B cell (primary cell): ENCODE results near the gene ZDHHC12. TPM values are rescaled to one million over a fixed set of nuclear protein-coding genes. Genes with fewer than 3 reads are reported as not detected.

Experiments used
- ATAC-seq: fragments of 200-7000 bp; cut with Tn5 transposase; one replicate; pipeline ENCODE4 v1.10.0; 2021; ENCODE audit warnings: low read depth, mild to moderate bottlenecking, moderate number of reproducible peaks, moderate library complexity
- CTCF ChIA-PET: fragments of 350-600 bp; sonication (Branson Sonifier 250); formaldehyde crosslinking; loops from one replicate; lab custom pipeline; 2021; ENCODE audit warnings: antibody characterized with exemption, inconsistent platforms; lab: Charles Lee
- POLR2A ChIA-PET: fragments of 350-600 bp; sonication (Branson Sonifier 250); formaldehyde crosslinking; loops from one replicate; lab custom pipeline; 2021; ENCODE audit warnings: antibody characterized with exemption; lab: Charles Lee
- DNase-seq: peaks from one replicate; pipeline ENCODE4 v3.0.0; 2013
- H2AFZ ChIP-seq: 2 replicates; pipeline ENCODE4 v1.6.1; 2012; ENCODE audit warnings: mild to moderate bottlenecking, low read depth, low read length; ENCODE audit not compliant: insufficient read depth, poor library complexity, severe bottlenecking
- H3K27ac ChIP-seq, 2 donors: 1 replicate in 1 of 2; 2 replicates in 1 of 2; pipeline ENCODE4 v1.5.1; 2012 to 2013; ENCODE audit warnings: low read length in 2 of 2, mild to moderate bottlenecking in 2 of 2, moderate library complexity in 1 of 2
- H3K27me3 ChIP-seq, 4 experiments: fragments of 200-600 bp in 1 of 4; sonication (generic) in 1 of 4; replicated peaks in 1 of 4; 1 replicate in 2 of 4; 2 replicates in 2 of 4; pipeline versions ENCODE4 v1.6.1 to v1.7.0; 2013 to 2016; ENCODE audit warnings: low read length in 3 of 4, mild to moderate bottlenecking in 2 of 4, mixed read lengths in 1 of 4, moderate library complexity in 1 of 4; ENCODE audit not compliant: insufficient read depth in 4 of 4, control insufficient read depth in 3 of 4; ENCODE audit errors: control extremely low read depth in 1 of 4
- H3K36me3 ChIP-seq, 2 experiments: replicated peaks in 1 of 2; 1 replicate in 1 of 2; 2 replicates in 1 of 2; pipeline versions ENCODE4 v1.6.1 to v1.7.1; 2013; ENCODE audit warnings: low read length in 1 of 2; ENCODE audit not compliant: insufficient read depth in 2 of 2, control insufficient read depth in 1 of 2; ENCODE audit errors: control extremely low read depth in 1 of 2, extremely low read depth in 1 of 2
- H3K4me1 ChIP-seq, 2 donors: fragments of 200-600 bp in 1 of 2; sonication (generic) in 1 of 2; 1 replicate in 1 of 2; 2 replicates in 1 of 2; pipeline versions ENCODE4 v1.5.1 to v1.6.1; 2013 to 2017; ENCODE audit warnings: low read length in 2 of 2; ENCODE audit not compliant: control insufficient read depth in 2 of 2, insufficient read depth in 2 of 2
- H3K4me2 ChIP-seq: replicated peaks from 2 replicates; pipeline ENCODE3; 2012; ENCODE audit warnings: mild to moderate bottlenecking, low read depth, low read length; ENCODE audit not compliant: poor library complexity, severe bottlenecking
- H3K4me3 ChIP-seq, 5 experiments: fragments of 200-600 bp in 1 of 5; sonication (generic) in 1 of 5; 1 replicate in 3 of 5; 2 replicates in 2 of 5; pipeline versions ENCODE4 v1.5.1 to v1.7.0; 2011 to 2016; ENCODE audit warnings: low read length in 4 of 5, mild to moderate bottlenecking in 4 of 5, low read depth in 2 of 5, control low read depth in 1 of 5, moderate library complexity in 1 of 5; ENCODE audit not compliant: insufficient read depth in 1 of 5; ENCODE audit errors: control extremely low read depth in 1 of 5, extremely low read depth in 1 of 5
- H3K79me2 ChIP-seq: fragments of 200-600 bp; sonication (generic); one replicate; pipeline ENCODE4 v1.6.0; 2016; ENCODE audit warnings: low read length; ENCODE audit not compliant: control insufficient read depth, insufficient read depth
- H3K9ac ChIP-seq: fragments of 200-600 bp; sonication (generic); 2 replicates; pipeline ENCODE4 v1.6.1; 2017; ENCODE audit warnings: mild to moderate bottlenecking, low read length, moderate library complexity
- H3K9me3 ChIP-seq, 3 donors: one replicate each; pipeline versions ENCODE4 v1.6.1 to v1.7.1; 2013; ENCODE audit warnings: low read length in 2 of 3; ENCODE audit not compliant: control insufficient read depth in 2 of 3, insufficient read depth in 1 of 3; ENCODE audit errors: control extremely low read depth in 1 of 3
- H4K20me1 ChIP-seq: 2 replicates; pipeline ENCODE4 v1.6.0; 2012; ENCODE audit warnings: mild to moderate bottlenecking, low read length; ENCODE audit not compliant: insufficient read depth, control insufficient read depth, poor library complexity, severe bottlenecking
- H3K27ac Mint-ChIP-seq: one replicate; pipeline ENCODE4 v1.8.0; 2021; ENCODE audit warnings: mixed read lengths
- H3K27me3 Mint-ChIP-seq: one replicate; pipeline ENCODE4 v1.8.0; 2021; ENCODE audit warnings: mixed read lengths
- H3K4me1 Mint-ChIP-seq: one replicate; pipeline ENCODE4 v1.8.0; 2021; ENCODE audit warnings: mixed read lengths
- H3K4me3 Mint-ChIP-seq: one replicate; pipeline ENCODE4 v1.8.0; 2021; ENCODE audit warnings: mixed read lengths
- H3K9me3 Mint-ChIP-seq: one replicate; pipeline ENCODE4 v1.8.0; 2022; ENCODE audit warnings: mixed read lengths; ENCODE audit not compliant: insufficient read depth
- CTCF ChIP-seq: fragments of 200-600 bp; IDR thresholded peaks from one replicate; pipeline ENCODE4 v1.8.0; 2022; ENCODE audit warnings: antibody characterized with exemption, mild to moderate bottlenecking
- EZH2 ChIP-seq: IDR thresholded peaks from 2 replicates; pipeline ENCODE4 v1.6.1; 2012; ENCODE audit warnings: borderline replicate concordance, low read depth, mild to moderate bottlenecking, moderate library complexity, low read length; ENCODE audit not compliant: insufficient read depth, poor library complexity, severe bottlenecking
- WGBS: methylation state at CpG from one replicate; pipeline ENCODE4 v1.1.5; 2013; ENCODE audit warnings: missing lambda C conversion rate; ENCODE audit not compliant: insufficient coverage; 5-methylcytosine and 5-hydroxymethylcytosine counted together
- intact Hi-C: fragments of 100-400 bp; cut with micrococcal nuclease; formaldehyde crosslinking; loops from one replicate; pipeline ENCODE4 v1.10.0; 2022
- polyA plus RNA-seq: library from polyadenylated mRNA; depleted of rRNA; stranded (reverse); fragments of >200 nt; gene quantifications from 2 replicates; pipeline ENCODE4 v1.2.3, GENCODE V29; 2012
- total RNA-seq, 2 donors: library from RNA; stranded (reverse); fragments of 120-200 nt in 1 of 2; gene quantifications; 1 replicate in 1 of 2; 2 replicates in 1 of 2; pipeline versions ENCODE4 v1.2.3 to v1.2.4, GENCODE V29; 2013 to 2022

The ZDHHC12 gene
- total and polyA plus RNA-seq, 2 donors (not counting 1 experiment from before 2014, with no cell fraction given) = 28.5 to 47.0 TPM

- H3K27ac Mint-ChIP-seq = no peak overlapping the region
- 96% methylated on average over 26 of the region's 26 CpGs for WGBS
- ChIA-PET CTCF (no interaction called here), POLR2A (no interaction called here)
- Histone ChIP-seq H3K4me2 (no peak overlapping the region), H3K36me3 (no peaks in the 10 kb centered on the region), H4K20me1 (no peaks in the 10 kb centered on the region), H2AFZ (no peak overlapping the region), H3K79me2 (no peaks in the 10 kb centered on the region), H3K4me1 (no peaks in the 10 kb centered on the region), H3K9me3 (no peaks in the 10 kb centered on the region), H3K27me3 (no peaks in the 10 kb centered on the region), H3K9ac (no peak overlapping the region), H3K4me3 (no peak overlapping the region), H3K27ac (no peak overlapping the region)
- no peaks in the 10 kb centered on the region for H3K9me3 Mint-ChIP-seq
- no peak overlapping the region for H3K4me3 Mint-ChIP-seq
- TF ChIP-seq CTCF (no peak), EZH2 (no peak)
- no peaks in the 10 kb centered on the region for H3K4me1 Mint-ChIP-seq
- DNase-seq = no peak
- ATAC-seq = no peak
- no peaks in the 10 kb centered on the region for H3K27me3 Mint-ChIP-seq
- intact Hi-C loops = no loop called here
These were observed 11.2 kb downstream of the ZDHHC12 start for GRCh38 chr9:128712451-128713410.

GRCh38 chr9:128707446-128707845 is 16.5 kb downstream of the ZDHHC12 start:
- POLR2A ChIA-PET = interaction anchor here (0.6 kb wide), 1 partner anchor 10 kb away, joined by 6 read pairs; no protein-coding TSS in a partner anchor

More at GRCh38 chr9:128707446-128707845, 16.5 kb downstream of the ZDHHC12 start:
- CTCF ChIA-PET = no interaction called here
- Histone ChIP-seq H2AFZ (no peak overlapping the region), H3K27ac (no peak overlapping the region), H3K4me3 (no peak overlapping the region), H3K9ac (no peak overlapping the region), H3K79me2 (no peaks in the 10 kb centered on the region), H4K20me1 (no peaks in the 10 kb centered on the region), H3K9me3 (no peaks in the 10 kb centered on the region), H3K36me3 (no peaks in the 10 kb centered on the region), H3K4me2 (no peak overlapping the region), H3K27me3 (no peaks in the 10 kb centered on the region), H3K4me1 (peaks cover 0 to 6% of the 10 kb centered on the region in 2 donors)
- ATAC-seq (no peak), DNase-seq (no peak)
- Mint-ChIP-seq H3K4me3 (no peak overlapping the region), H3K4me1 (peaks cover 4% of the 10 kb centered on the region), H3K9me3 (no peaks in the 10 kb centered on the region), H3K27me3 (no peaks in the 10 kb centered on the region), H3K27ac (no peak overlapping the region)
- intact Hi-C loops = no loop called here
- TF ChIP-seq EZH2 (no peak), CTCF (no peak)
- 100% methylated on average over 1 of the region's 8 CpGs for WGBS
